CD4-positive, alpha-beta T cell treated with Interleukin-4 for 1 hour (primary cell): ENCODE data around the gene E2F1.

Experiments used
- DNase-seq, 2 donors: peaks; one replicate each; pipeline ENCODE4 v3.0.0-alpha.2; 2020 to 2022

Gene E2F1, protein sequence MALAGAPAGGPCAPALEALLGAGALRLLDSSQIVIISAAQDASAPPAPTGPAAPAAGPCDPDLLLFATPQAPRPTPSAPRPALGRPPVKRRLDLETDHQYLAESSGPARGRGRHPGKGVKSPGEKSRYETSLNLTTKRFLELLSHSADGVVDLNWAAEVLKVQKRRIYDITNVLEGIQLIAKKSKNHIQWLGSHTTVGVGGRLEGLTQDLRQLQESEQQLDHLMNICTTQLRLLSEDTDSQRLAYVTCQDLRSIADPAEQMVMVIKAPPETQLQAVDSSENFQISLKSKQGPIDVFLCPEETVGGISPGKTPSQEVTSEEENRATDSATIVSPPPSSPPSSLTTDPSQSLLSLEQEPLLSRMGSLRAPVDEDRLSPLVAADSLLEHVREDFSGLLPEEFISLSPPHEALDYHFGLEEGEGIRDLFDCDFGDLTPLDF

DNA sequence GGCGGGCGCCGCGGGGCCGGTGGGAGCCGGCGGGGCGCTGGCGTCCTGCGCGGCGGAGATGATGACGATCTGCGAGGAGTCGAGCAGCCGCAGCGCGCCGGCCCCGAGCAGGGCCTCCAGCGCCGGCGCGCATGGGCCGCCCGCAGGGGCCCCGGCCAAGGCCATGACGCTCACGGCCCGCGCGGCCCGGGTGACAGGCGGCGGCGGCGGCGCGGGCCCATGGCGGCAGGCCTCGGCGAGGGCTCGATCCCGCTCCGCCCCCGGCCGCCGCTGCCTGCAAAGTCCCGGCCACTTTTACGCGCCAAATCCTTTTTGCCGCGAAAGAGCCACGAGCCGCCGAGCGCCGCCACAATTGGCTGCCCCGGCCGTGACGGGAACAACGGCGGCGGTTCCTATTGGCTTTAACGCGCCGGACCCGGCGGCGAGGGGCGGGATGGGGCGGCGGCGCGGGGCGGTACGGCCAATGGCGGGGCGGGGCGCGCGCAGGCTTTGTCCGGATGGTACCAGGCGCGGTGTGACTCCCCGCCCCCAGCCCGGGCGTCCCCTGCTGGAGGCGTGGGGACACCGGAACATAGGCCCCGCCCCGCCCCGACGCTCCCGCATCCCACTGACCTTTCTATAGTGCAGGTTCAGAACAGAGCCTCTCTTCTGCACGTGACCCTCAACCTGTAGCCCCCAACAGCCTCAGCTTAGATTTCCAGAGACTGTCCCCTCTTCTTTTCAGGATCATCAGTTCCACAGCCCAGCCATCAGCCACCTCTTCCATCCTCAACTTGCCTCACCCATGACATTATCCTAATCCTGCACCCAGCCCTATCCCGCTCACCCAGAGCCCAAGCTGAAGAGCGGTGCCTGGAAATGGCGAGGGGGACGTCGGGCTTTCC, at the start of gene E2F1:
E2F1 (minus strand) TSS at position 286 of the 884 bp plus-strand sequence; CDS start at position 165, 121 bp downstream.
- DNase-seq = peak; percentile 94 to 95

DNA sequence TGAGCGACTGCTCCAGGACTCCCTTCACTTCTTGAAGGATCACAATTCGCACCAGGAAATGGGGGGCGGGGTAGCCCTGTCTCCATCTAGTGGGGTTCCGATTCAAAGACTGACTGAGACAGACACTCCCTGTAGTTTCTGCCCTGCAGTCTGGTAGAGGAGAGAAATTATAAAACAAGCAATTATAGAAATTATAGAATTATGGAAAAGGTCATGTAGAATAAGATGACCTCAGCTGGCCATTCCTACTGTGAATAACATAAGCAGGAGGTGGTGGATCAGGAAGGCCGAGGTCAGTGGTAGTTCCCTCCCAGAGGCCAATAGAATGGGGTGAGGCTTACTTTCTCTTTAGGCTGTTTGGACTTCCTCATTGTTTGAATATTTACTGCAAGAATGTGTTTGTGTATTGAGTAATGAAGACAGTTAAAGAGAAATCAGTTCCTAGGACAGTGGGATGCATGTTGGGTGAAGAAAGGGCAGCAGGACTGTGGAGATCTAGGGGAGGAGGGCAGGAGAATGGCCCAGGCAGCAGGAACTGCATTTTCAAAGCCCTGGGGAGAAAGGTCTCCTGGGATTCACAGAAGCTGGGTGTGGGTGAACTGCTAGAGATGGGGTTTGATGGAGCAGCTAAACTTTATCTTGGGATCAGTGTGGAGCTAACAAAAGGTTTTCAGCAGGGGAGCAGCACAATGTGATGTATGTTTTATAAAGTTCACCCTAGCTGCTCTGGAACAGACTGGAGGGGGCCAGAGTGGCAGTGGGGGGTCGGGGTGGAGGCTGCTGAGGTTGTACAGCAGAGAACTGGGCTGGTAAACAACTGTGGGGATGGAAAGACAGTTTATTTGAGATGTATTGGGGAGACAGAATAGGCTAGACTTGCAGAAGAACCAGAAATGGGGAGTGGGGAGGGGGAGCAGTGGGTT, 47.7 kb upstream of the E2F1 start:
- DNase-seq = no peak

DNA sequence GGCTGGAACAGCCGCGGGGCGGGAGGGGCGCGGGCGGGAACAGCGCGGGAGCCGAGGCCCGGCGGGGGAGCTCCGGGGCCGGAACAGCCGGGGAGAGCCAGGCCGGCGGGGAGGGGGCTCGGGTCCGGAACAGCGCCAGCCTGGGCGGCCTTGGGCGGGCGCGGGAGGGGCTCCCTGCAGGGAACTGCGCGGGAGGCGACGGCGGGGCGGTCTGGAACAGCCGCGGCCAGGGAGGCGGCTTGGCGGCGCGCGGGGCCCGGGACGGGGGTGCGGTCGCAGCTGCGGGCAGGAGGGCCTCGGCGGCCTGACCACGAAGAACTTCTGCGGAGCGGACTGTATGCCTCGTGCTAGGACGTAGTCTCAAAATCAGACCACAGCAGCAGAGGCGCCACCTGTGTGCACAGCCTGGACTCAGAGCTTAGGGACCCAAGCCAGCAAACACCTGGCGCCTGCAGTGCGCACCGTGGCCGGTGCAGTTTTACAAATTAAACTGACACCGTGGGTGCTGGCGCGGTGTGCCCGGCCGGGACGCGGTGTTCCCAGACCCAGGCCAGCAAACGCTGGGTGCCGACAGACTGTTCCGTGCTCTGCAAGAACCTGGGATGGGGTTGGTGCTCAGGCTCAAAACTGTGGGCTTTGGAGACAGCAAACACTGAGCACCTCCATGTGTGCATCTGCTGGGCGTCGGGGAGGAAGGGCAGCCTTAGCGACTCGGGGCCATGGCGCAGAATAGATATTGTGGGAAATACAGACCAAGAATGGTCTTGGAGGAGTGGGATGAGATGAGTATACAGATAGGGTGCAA, 46.2 kb upstream of the E2F1 start:
- DNase-seq = peak in 1 of 2 donors; percentile 91

DNA sequence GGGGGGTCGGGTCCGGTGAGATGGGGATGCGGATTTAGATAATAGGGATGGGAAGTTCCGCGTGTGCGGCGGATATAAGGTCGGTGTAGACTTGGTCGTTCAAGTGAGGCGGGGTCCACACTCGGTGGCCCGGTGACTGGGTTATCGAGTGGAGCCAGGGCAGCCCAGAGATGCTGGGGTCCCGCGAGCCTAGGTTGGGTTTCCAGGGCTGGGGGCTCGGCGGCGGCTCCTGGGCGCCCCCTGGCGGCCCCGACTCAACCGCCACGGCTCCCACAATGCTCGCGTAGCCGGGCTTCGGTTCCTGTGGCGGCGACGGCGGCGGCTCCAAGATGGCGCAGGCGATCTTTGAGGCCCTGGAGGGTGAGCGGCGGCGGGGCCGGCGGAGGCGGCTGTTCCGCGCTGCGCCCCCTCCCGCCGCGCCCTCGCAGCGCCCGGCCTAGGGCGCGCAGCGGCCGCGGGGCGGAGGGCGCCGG, 45.5 kb upstream of the E2F1 start, which contains the start of gene ZNF341:
ZNF341 (plus strand) TSS at position 304 of the 473 bp plus-strand sequence; CDS start at position 330, 26 bp downstream.
- peak; percentile 93 for DNase-seq

DNA sequence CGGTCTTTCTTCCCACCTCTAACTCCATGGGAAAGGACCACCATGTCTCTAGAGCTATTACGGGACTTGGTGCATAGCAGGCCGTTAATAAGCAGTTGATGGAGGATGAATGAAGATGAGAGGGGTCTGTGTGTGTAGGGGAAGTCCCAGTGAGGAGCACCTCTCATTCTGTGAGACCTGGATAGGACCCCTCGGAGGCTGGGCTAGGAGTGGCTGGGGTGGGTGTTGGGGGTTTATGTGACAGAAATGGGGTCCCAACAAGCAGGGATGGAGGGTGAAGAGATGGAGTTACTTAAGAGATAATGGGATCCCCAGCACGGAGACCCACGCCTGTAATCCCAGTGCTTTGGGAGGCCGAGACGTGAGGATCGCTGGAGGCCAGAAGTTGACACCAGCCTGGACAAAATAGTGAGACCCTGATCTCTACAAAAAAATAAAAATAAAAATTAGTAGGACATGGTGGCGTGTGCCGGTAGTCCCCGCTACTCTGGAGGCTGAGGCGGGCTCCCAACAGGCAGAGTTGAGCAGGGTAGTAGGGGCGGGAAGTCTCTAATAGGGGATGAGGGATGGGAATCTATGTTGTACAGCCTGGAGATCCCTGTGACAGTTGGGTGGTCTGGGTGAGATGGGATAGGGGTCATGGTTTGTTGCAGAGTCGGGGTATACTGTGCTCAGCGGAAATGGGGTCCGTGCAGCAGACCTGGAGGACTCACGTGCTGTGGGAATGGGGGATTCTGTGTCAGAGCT, 44.9 kb upstream of the E2F1 start:
- DNase-seq = no peak

DNA sequence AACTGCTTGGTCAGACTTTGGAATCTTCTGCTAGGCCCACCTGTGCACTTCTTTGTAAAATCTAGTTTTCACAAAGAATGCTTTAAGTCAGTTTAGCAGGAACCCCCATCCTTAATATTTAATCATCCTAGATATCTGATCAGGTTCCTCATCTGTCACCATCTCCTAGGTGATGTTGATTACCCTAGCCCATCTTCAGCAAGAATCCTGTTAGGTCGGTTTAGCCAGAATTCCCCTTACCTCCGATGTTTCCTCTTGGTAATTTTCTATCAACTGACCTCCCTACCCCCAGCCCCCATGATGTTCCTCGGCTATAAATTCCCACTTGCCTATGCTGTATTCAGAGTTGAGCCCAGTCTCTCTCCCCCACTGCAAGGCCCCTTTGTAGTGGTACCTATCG, 42.9 kb upstream of the E2F1 start:
- DNase-seq = no peak

DNA sequence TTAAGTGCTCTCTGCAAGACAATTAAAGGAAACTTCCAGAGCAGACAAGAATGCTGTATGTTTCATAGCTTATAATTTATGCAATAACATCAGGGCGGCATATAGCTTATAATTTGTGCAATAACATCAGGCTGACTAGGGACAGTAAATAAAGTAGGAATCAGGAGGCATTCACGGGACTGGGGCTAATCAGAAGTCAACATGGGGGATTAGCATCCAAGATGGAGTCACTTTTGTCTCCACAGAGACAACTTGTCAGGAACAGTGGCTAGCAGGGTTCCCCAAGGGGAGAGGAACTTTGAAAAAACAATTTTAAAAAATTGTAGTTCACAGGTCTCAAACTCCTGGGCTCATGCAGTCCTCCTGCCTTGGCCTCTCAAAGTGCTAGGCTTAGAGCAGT, 42.3 kb upstream of the E2F1 start:
- DNase-seq = no peak

DNA sequence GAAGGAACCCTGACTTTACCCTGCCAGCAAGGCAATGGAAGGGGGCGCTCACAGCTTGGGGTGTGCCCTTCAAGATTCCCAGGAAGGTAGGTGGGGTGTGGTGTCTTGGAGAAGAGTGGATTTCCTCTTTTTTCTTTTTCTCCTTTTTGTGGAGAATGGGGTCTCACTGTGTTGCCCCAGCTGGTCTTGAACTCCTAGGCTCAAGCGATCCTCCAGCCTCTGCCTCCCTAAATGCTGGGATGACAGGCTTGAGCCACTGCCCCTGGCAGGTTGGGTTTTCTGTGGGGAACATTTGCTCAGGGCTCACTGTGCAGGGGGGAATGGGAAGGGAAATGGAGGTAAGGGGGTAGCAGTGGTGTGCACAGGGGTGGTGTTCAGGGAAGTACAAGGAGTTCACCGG, 41.6 kb upstream of the E2F1 start:
- no peak for DNase-seq

DNA sequence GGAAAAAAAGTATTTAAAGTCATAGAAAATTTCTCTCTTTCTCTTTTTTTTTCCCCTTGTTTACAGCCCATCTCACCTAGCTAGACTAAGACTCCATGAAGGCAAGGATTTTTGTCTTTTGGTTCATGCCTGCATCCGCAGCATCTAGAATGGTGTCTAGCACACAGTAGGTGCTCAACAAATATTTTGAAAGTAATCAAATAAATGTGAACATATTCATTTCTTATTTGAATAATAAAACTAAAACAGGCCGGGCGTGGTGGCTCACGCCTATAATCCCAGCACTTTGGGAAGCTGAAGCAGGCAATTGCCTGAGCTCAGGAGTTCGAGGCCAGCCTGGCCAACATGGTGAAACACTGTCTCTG, 40.9 kb upstream of the E2F1 start:
- DNase-seq = no peak

DNA sequence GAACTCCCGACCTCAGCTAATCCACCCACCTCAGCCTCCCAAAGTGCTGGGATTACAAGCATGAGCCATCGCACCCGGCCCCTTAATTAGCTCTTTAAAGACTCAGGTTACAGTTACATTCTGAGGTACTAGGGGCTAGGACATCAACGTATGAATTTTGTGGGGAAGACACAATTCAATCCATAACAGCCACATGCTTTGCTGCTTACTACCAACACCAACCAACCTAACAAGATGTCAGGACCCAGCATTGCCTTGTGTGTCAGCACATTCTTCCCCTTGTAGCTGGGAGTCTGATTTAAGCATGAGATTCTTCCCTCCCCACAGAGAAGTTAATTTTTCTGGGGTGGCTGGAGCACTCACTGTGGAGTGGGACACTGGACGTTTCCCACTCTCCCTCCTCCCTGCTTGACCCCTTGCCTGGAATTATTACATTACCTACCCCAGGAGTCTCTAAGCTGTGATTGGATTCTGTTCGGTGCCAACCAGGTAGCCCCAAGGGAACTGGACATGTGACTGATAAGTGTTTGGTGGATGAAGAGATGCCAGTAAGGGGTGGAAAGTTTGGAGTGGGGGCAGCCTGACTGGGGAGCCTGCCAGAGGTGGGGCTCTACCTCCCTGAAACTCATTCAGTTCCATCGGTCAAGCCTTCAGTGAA, 39.6 kb upstream of the E2F1 start:
- DNase-seq = no peak

DNA sequence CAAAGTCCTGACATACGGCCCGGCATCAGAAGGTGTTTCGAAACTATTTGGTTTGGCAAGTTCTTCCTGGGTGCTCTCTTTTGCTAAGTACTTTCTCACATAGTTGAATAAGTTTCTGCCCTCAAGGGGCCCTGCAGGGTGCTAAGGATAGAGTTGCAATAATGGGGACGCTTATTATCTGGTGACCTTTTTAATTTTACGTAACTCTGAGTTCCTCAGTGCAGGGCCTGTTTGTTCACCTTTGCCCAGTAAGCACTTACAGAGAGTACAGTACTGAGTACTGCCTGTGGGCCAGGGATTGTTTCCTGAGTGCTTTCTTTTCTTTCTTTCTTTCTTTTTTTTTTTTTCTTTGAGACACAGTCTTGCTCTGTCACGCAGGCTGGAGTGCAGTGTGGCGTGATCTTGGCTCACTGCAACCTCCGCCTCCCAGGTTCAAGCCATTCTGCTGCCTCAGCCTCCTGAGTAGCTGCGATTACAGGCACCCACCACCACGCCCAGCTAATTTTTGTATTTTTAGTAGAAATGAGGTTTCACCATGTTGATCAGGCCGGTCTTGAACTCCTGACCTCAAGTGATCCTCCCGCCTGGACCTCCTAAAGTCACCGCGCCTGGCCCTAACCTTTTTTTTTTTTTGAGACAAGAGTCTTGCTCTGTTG, 38.4 kb upstream of the E2F1 start:
- DNase-seq = peak in 1 of 2 donors; percentile 25

DNA sequence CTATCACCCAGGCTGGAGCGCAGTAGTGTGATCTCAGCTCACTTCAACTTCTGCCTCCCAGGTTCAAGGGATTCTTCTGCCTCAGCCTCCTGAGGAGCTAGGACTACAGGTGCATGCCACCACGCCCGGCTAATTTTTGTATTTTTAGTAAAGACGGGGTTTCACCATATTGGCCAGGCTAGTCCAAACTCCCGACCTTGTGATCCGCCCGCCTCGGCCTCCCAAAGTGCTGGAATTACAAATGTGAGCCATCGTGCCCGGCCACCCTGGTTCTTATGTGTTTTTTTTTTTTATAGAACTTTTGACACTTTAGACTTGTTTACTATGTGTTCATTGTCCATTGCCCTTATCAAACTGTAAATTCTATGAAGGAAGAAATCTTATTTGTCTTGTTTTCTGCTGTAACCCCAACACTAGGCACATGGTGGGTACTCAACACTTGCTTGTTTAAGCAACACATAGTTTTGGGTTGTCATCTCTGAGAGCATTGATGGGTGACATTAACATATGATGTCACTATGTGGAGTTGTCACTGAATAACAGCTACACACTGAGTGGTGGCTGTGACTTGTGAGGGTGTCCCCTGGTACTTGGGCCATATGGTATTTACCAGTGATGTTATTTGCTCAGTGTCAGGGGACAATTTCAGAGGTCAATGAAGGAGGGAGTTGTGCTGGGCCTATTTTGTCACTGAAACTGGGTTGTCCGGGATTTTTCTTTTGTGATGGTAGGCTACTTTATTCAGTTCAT, 35.4 kb upstream of the E2F1 start:
- DNase-seq = no peak

DNA sequence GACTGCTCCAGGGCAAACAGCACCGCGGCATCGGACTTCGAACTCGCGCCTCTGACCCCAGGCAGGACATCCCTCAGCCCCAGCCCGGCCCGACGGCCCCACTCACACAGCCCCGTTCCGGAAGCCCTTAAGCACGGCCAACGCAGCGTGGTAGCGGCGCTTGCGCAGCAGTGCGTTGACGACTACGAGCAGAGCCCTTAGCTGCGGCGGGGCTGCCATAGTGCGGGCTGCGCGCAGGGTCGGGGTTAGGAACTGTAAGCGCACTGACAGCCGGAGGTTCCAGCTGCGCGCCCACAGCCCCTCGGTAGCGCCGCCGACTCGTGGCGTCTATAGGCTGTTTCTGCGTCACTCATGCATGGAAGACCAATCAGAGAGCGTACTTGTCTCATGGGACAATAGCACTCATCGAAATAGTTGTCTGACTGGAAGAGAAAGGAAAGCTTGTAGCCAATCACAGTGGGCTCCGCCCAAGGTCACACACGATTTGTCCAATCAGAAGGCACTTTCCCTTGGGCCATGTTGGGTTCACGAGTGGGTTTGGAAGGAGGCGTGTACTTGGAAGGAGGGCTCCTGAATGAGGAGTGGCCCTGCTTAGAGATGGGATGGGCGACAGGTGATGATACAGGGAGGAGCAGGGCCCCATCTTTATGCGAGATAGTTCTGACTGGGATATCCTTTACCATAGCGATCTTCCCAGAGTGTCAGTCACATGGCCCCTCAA, 34.0 kb upstream of the E2F1 start, which contains the start of gene PXMP4:
PXMP4 (minus strand) TSS at position 322 of the 721 bp plus-strand sequence; CDS start at position 219, 103 bp downstream.
- peak; percentile 96 to 98 for DNase-seq

DNA sequence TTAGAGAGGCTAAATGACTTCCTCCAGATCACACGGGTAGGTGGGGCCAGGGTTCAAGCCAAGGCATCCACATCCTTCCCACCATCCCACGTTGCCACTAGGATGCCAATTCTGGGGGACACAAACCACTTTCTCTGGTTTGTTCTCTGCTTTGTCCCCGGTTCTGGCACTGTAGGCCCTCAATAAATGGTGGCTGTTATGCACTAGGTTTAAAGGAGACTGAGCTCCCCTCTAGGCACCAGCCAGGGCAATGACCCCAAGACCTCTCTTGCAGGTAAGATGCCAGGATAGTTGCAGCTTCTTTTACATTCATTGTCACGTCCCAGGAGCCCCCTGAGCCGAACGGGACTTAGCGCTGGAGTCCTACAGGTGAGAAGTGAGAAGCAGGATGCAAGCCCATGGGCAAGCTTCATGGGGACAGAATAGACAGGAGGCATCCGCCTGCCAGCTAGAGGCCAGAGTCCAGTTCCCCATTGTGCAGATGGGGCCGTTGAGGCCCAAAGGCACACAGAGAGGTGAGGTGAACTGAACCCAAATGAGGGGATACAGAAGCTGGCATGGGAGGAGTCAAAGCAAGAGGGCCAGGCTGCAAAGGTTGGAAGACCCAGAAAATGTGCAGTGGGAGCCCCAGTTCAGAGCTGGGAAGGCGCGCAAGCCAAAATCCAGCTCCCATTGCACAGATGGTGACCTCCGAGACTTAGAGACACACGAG, 33.2 kb upstream of the E2F1 start:
- no peak for DNase-seq

DNA sequence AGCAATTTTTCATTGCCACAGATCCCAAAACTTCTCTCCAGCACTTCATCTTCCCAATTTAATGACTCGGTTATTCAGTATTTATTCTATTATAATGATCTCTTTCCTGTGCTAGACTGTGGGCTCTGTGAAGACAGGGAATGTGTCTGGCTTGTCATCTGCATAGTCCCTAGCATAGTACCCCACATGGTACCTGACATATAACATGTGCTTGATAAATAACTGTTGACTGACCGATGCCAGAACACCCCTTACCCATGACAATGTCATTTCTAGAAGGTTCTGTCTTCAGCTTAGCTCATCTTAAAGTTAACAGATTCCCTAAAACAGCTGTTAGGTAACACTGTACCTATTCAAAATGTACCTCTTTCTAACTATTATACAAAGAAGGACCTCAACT, 30.3 kb upstream of the E2F1 start:
- no peak for DNase-seq

DNA sequence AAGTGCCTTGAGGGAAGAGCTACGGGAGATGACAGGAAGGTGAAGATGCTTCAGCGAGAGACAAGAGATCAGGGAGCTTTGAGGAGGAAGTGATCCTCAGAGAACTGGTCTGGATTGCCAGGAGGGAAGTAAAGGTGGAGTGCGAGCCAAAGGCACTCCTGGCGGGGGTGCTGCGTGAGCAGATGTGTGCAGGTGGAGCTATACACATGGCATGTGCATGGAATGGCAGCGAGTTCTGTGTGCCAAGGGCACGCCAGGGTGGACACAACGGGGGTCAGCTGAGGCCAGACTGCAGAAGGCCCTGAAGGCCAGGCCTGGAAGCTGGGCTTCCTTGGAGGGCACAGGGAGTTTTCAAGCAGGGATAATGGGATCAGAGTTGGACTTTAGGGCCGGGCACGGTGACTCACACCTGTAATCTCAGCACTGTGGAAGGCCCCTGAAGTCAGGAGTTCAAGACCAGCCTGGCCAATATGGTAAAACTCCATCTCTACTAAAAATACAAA, 27.7 kb upstream of the E2F1 start:
- no peak for DNase-seq

DNA sequence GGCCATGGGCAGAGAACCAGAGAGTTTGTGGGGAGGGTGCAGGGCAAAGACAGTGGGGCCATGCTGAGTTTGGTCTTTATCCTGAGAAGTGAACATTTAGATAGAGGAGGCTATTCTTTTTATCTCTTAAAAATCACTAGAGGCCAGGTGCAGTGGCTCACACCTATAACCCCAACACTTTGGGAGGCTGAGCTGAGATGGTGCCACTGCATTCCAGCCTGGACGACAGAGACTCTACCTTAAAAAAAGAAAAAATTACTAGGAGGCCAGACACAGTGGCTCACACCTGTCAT, 25.2 kb upstream of the E2F1 start:
- no peak for DNase-seq
